Germinal center (tissue), 1 donor: ENCODE measurements around the gene ZNF830.
"Not testable (repeated sequence)": the region's sequence is repeated elsewhere in the genome, so short reads cannot be mapped to it uniquely, and the experiment has no call there.

Experiments used
- DNase-seq: peaks from one replicate; pipeline ENCODE4 v3.0.0; 2012; ENCODE audit warnings: mixed read lengths, low spot score

The ZNF830 gene, protein sequence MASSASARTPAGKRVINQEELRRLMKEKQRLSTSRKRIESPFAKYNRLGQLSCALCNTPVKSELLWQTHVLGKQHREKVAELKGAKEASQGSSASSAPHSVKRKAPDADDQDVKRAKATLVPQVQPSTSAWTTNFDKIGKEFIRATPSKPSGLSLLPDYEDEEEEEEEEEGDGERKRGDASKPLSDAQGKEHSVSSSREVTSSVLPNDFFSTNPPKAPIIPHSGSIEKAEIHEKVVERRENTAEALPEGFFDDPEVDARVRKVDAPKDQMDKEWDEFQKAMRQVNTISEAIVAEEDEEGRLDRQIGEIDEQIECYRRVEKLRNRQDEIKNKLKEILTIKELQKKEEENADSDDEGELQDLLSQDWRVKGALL

GRCh38 chr17:34961093-34961911 lies at the start of gene ZNF830, which contains the start of gene CCT6B:
Gene ZNF830, plus strand, starts transcription at chr17:34961540. Its CDS starts 27 bp downstream, at chr17:34961567.
Gene CCT6B, minus strand, starts transcription at chr17:34961460. Its CDS starts 67 bp downstream, at chr17:34961393.
- peak; percentile 94 for DNase-seq

GRCh38 chr17:34913001-34913400 lies 48.3 kb upstream of the ZNF830 start:
- DNase-seq, result no peak

GRCh38 chr17:34916120-34916519 lies 45.2 kb upstream of the ZNF830 start:
- no peak for DNase-seq

DNA sequence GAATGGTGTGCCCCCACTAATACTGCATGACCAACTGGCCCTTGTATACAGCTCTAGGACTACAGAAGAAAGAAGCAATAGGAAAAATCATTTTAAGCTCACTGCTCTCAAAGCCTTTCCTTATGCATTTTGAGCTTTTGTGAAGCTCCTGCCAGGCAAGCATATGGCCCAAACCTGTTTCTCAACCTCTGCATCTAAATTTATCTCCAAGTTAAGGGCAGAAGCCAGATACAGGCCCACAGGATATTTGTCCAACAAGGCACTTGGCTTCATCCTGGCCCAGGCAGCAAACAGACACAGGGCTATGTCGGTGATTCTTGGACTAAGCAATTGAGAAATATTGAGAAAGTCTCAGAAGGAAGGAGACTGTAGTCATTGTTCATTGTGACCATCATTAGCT lies 44.0 kb upstream of the ZNF830 start:
- DNase-seq, result no peak

- no peak for DNase-seq
Measured at GRCh38 chr17:34920676-34921075, 40.7 kb upstream of the ZNF830 start.

DNA sequence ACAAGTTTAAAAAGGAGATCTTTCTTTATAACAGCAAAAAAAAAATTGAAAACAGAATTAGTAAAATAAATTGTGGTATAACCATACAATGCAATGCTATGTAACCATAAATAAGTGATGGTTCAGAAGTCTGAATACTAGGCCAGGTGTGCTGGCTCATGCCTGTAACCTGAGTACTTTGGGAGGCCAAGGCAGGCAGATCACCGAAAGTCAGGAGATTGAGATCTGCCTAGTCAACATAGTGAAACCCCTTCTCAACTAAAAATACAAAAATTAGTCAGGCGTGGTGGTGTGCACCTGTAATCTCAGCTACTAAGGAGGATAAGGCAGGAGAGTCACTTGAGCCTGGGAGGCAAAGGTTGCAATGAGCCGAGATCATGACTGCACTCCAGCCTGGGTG lies 34.7 kb upstream of the ZNF830 start:
- DNase-seq, result no peak

GRCh38 chr17:34930283-34930682 lies 31.1 kb upstream of the ZNF830 start:
- DNase-seq, result no peak

- not testable (repeated sequence) for DNase-seq
Measured at GRCh38 chr17:34950780-34951179, 10.6 kb upstream of the ZNF830 start.

DNA sequence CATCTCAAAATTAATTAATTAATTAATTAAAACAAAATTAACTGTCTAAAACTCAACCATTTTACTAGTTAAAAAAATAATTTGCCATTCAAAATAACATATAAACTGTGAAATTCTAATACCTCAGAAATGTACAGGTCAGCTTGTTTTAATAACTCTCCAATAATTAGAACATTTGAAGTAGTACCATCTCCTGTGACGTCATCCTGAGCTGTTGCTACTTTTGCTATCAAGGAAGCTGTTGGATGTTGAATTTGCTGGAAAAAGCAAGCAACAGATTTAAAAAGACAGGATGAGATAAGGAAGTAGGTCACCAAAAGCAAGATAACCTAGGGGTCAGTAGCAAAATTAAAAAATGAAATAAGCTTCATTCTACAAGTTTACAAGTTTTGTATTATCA lies 2.9 kb upstream of the ZNF830 start:
- no peak for DNase-seq

DNA sequence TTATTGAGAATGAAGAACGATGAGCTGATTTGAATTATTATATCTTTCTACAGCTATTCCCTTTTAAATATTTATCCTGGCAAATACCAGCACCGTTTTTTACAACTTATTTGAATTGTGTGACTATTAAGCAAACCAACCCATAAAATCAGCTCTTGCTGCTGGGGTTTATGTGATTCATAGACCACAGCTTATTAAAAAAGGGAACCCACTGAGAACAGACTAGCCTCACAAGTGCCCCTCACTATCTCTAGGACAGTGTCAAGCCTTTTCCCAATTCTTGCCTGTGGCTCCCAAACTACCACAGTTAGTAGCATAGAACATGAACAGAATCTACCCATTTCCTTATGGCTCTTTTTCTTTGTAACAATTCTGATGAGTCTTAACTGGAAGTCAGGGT lies 12.8 kb downstream of the ZNF830 start:
- no peak for DNase-seq

DNA sequence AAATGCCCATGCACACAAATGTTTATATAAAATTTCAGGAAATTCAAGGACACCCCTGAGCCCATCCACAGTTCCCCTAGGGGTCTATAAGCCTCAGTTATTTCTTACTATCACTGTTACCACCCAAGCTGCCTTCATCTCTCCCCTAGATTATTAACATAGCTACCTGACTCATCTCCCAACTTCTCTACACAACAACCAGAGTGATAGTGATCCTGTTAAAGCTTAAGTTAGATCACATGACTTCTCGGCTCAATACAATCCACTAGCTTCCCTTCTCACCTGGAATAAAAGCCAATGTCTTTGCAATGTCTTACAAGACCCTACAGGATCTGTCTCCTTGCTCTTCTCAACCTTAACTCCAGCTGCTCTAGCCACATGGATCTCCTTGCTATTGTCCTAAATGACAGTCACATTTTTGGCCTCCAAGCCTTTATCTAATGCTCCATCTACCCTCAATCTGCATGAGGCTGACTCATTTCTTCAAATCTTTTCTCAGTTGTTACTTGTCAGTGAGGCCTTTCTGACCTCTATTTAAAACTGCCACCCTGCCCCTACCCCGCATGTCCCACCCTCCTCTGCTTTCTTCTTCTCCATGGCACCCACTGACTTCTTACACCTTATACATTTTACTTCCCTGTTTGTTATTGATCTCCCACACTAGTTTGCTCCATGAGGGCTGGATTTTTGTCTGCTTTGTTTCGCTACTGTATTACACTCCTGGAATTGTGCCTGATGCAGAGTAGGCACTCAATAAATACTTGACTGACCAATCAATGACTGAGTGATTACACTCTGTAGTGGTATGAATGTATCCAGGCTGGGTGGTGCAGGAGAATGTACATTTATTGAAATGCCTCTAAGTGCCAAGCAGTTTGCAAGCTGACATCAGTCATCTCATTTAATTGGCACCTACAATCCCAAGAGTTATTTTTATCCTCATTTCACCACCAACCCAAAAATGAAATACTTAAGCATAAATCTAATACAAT lies 13.8 kb downstream of the ZNF830 start:
- no peak for DNase-seq

DNA sequence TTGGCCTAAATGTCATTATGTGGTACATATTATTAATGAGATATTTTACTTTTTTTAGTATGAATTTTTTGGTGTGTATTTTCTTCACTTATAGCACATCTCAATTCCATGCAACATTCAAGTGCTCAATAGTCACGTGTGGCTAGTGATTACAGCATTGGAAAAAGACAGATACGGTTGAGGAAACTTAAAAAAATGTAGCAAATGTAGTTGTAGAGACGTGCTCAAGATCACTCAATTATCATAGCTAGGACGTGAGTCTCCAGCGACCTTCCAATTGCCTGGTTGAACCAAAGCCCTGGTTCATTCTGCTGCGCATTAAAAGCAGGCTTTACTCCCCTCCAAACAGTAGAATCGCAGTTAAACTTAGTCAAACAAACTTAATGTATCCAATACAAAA lies 17.8 kb downstream of the ZNF830 start:
- DNase-seq, result no peak

- DNase-seq, result no peak
Measured at GRCh38 chr17:34979650-34980352, 18.5 kb downstream of the ZNF830 start.

DNA sequence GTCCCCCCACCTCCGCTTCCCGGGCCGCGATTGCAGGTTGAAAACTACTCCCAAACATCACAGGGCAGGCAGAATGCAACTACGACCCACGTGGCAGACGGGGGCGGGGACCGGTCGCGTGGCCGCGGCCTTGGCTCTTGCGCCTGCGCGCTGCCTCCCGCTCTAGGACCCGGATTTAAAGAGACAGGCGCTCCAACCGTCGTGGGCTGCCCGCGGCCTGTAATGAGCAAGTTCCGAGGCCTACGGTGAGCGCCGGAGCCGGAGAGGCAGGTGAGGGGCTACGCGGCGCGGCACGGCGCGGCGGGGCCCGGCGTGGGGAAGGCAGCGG lies 19.0 kb downstream of the ZNF830 start, which contains the start of gene LIG3:
TSS of gene LIG3 (plus strand) at position 160 of the 328 bp plus-strand sequence. CDS start 2,494 bp downstream, outside the sequence.
- DNase-seq, result peak; percentile 94

- DNase-seq, result peak; percentile 92
Measured at GRCh38 chr17:34980681-34981537, 19.6 kb downstream of the ZNF830 start.

- no peak for DNase-seq
Measured at GRCh38 chr17:34981538-34982241, 20.4 kb downstream of the ZNF830 start.

DNA sequence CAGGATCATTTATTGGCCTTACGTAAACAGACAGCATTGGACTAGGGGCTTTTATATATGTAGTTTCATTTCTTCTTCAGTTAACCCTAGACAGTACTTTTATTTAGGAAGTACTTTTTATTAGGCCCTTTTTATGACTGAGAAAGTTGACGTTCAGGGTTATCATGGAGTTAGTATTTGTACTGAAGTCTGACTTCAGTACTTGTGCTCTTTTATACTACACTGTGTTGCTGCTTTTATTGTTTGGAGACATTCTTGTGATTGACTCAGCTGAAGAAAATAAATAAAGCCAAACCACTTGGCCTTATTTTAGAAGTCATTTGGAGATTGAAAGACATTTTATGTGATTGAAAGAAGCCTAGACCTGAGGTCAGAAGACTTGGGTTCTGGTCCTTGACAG lies 25.9 kb downstream of the ZNF830 start:
- no peak for DNase-seq

- no peak for DNase-seq
Measured at GRCh38 chr17:34988644-34989043, 27.3 kb downstream of the ZNF830 start.

- DNase-seq, result no peak
Measured at GRCh38 chr17:34989473-34989872, 28.1 kb downstream of the ZNF830 start.

DNA sequence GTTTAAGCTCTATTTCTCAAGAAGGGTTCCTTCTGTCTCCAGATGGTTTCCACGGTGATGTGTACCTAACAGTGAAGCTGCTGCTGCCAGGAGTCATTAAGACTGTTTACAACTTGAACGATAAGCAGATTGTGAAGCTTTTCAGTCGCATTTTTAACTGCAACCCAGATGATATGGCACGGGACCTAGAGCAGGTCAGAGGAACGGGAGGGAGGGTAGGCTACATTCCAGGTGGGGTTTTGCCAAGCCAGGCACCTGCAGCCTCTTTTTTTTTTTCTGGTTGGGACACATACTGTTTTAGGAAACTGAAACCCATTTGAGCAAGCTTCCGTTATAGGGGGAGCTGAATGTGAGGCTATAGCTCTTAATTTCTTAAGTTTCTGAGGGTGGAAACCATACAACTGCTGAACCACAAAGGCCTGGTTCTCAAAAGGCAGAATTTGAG lies 29.6 kb downstream of the ZNF830 start:
- no peak for DNase-seq
